Measurements from ENCODE around the gene ENHO. TPM values are rescaled to one million over a fixed set of nuclear protein-coding genes. Genes with fewer than 3 reads are reported as not detected.

Gene ENHO
- total and polyA plus RNA-seq, 2 experiments from 2014 or later, result 13.8 to 19.7 TPM

GRCh38 chr9:34485822-34486221 is 37.0 kb downstream of the ENHO start:
- Histone ChIP-seq H3K27me3 (ENCODE audit: insufficient read depth) (no peaks in the 10 kb centered on the region), H2AFZ (no peak overlapping the region), H3K4me2 (no peak overlapping the region), H3K36me3 (ENCODE audit: insufficient read depth) (no peaks in the 10 kb centered on the region), H3K79me2 (replicated peaks; ENCODE audit: insufficient read depth) (no peaks in the 10 kb centered on the region), H3K4me1 (ENCODE audit: insufficient read depth) (no peaks in the 10 kb centered on the region), H3K4me3 (no peak overlapping the region), H3K9me2 (ENCODE audit: insufficient read depth) (no peaks in the 10 kb centered on the region), H4K20me1 (replicated peaks; ENCODE audit: insufficient read depth) (no peaks in the 10 kb centered on the region; the same call in 1 of the 2 replicates), H3F3A (replicated peaks; ENCODE audit: low read depth) (no peaks in the 10 kb centered on the region), H3K27ac (ENCODE audit: low read depth) (no peak overlapping the region)
- Mint-ChIP-seq H3K27ac (no peak overlapping the region), H3K9me3 (no peaks in the 10 kb centered on the region), H3K27me3 (ENCODE audit: insufficient read depth, low read depth, poor library complexity) (peaks cover 3% of the 10 kb centered on the region), H3K4me3 (no peak overlapping the region), H3K4me1 (no peaks in the 10 kb centered on the region; the same call in 2 of the 3 replicates), H3K36me3 (ENCODE audit: low read depth) (no peaks in the 10 kb centered on the region)
- ATAC-seq, result no peak
- TF ChIP-seq EZH2phosphoT487 (IDR thresholded peaks at IDR 0.05; ENCODE audit: unreplicated experiment) (no peak), CREB1 (CRISPR knock-in tag; IDR thresholded peaks at IDR 0.05; ENCODE audit: low read depth) (no peak), EZH2 (IDR thresholded peaks at IDR 0.05; ENCODE audit: low read depth, unreplicated experiment) (no peak), ZNF462 (CRISPR knock-in tag; IDR thresholded peaks at IDR 0.05) (no peak), POLR2AphosphoS5 (IDR thresholded peaks at IDR 0.05; ENCODE audit: low read depth) (no peak), ZNF331 (CRISPR knock-in tag; IDR thresholded peaks at IDR 0.05; ENCODE audit: low read depth) (no peak), NANOG (IDR thresholded peaks at IDR 0.05; ENCODE audit: borderline replicate concordance) (no peak), STAT1 (IDR thresholded peaks at IDR 0.05; ENCODE audit: unreplicated experiment) (no peak), JUNB (IDR thresholded peaks at IDR 0.05; ENCODE audit: unreplicated experiment) (no peak), ETS1 (IDR thresholded peaks at IDR 0.05) (no peak), REST (IDR thresholded peaks at IDR 0.05; ENCODE audit: unreplicated experiment) (no peak), ZNF114 (CRISPR knock-in tag; IDR thresholded peaks at IDR 0.05) (no peak), CTCF (conservative IDR thresholded peaks at IDR 0.05; ENCODE audit: low read depth in 2 of 2) (no peak)
- no peak for DNase-seq (ENCODE audit: low spot score)

Data from GM23338 (cell line).